RWPE1 (cell line): ENCODE data around the gene GNB1L.

Source experiments
- CTCF ChIA-PET: fragments of 350-600 bp; sonication (Branson Sonifier 250); formaldehyde crosslinking; extraction: SDS; loops from one replicate; lab custom pipeline; 2021; lab: Yijun Ruan, JAX
- POLR2A ChIA-PET: fragments of 400-600 bp; formaldehyde crosslinking; extraction: SDS; loops from one replicate; lab custom pipeline; 2020; ENCODE audit warnings: antibody characterized with exemption; ENCODE audit not compliant: low non-redundant PET; lab: Yijun Ruan, JAX
- DNase-seq: peaks from one replicate; pipeline ENCODE4 v3.0.0; 2012; ENCODE audit warnings: low spot score
- H3K27ac ChIP-seq: fragments of 450-650 bp; 2 replicates; pipeline ENCODE4 v1.5.1; 2017
- CTCF ChIP-seq: fragments of 450-650 bp; conservative IDR thresholded peaks from 2 replicates; pipeline ENCODE4 v1.5.1; 2017; ENCODE audit warnings: low read depth, mild to moderate bottlenecking

Gene GNB1L

GRCh38 chr22:19901577-19902244, 47.0 kb upstream of the GNB1L start:
- H3K27ac ChIP-seq: peak overlapping the region; percentile 43
- ChIA-PET CTCF (interaction anchor here (0.6 kb wide), 2 partner anchors 65 to 233 kb away, joined by 3 to 6 read pairs; no protein-coding TSS in a partner anchor), POLR2A (no interaction called here)
- TF ChIP-seq CTCF: no peak
- DNase-seq: no peak

GRCh38 chr22:19900707-19901436, 46.2 kb upstream of the GNB1L start:
- DNase-seq: no peak
- no peak for TF ChIP-seq CTCF
- POLR2A ChIA-PET: no interaction called here
- CTCF ChIA-PET: interaction anchor here (0.6 to 0.7 kb wide), 2 partner anchors 21 to 64 kb away, joined by 3 to 6 read pairs; no protein-coding TSS in a partner anchor
- 0 out of 2 replicates have a peak overlapping the region, but pooled peaks have one; percentile 7 for H3K27ac ChIP-seq

- TF ChIP-seq CTCF: no peak
- ChIA-PET POLR2A (no interaction called here), CTCF (interaction anchor here (1.2 kb wide), 1 partner anchor 11 kb away, joined by 5 read pairs; no protein-coding TSS in a partner anchor)
- no peak for DNase-seq
- H3K27ac ChIP-seq: peak overlapping the region; percentile 15; the same call in 1 of the 2 replicates
These were observed 44.3 kb upstream of the GNB1L start for GRCh38 chr22:19898831-19899567.

- ChIA-PET POLR2A (no interaction called here), CTCF (no interaction called here)
- TF ChIP-seq CTCF: no peak
- 0 out of 2 replicates have a peak overlapping the region, but pooled peaks have one; percentile 41 for H3K27ac ChIP-seq
- no peak for DNase-seq
These were observed 43.5 kb upstream of the GNB1L start for GRCh38 chr22:19898145-19898544.

GRCh38 chr22:19897726-19898125, 43.1 kb upstream of the GNB1L start:
- POLR2A ChIA-PET: no interaction called here

More at GRCh38 chr22:19897726-19898125, 43.1 kb upstream of the GNB1L start:
- CTCF ChIA-PET: no interaction called here
- H3K27ac ChIP-seq: peak overlapping the region; percentile 41
- DNase-seq: no peak
- no peak for TF ChIP-seq CTCF
